Measurements from ENCODE around the gene PNPLA3.

The PNPLA3 gene

DNA sequence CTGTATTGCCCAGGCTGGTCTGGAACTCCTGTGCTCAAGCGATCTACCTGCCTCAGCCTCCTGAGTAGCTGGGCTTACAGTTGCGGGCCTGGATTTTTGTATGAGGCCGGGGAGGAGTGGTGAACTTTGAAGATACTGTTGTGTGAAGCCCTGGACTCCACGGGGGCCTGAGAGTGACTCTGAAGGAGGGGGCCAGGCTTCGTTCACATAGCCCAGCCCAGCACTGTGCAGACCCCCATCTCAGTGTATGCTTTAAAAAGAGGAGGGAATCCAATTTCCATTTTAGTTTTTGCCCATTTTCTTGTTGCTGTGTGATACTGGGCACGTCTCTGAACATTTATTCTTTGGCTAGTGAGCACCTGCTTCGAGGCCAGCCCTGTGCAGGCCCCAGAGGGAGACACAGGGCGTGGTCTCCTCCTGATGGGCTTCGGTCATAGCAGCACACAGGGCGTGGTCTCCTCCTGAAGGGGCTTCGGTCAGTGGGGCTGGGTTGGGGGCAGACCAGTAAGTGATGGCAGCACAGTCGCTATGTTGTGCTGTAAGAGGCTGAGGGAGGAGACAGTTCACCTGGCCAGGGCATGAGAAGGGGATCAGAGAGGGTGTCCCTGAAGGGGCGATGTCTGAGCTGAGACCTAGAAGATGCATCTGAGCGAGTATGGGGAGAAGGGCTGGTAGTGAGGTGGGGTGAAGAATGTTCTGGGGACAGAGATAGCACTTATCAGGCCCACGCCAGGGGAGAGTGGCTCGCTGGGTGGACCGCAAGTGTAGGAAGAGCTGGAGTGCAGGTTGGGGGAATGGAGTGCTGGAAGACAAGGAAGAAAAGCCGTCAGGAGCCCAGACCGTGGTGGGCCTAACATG is 45.6 kb downstream of the PNPLA3 start:
- TF ChIP-seq, protein P1, sequence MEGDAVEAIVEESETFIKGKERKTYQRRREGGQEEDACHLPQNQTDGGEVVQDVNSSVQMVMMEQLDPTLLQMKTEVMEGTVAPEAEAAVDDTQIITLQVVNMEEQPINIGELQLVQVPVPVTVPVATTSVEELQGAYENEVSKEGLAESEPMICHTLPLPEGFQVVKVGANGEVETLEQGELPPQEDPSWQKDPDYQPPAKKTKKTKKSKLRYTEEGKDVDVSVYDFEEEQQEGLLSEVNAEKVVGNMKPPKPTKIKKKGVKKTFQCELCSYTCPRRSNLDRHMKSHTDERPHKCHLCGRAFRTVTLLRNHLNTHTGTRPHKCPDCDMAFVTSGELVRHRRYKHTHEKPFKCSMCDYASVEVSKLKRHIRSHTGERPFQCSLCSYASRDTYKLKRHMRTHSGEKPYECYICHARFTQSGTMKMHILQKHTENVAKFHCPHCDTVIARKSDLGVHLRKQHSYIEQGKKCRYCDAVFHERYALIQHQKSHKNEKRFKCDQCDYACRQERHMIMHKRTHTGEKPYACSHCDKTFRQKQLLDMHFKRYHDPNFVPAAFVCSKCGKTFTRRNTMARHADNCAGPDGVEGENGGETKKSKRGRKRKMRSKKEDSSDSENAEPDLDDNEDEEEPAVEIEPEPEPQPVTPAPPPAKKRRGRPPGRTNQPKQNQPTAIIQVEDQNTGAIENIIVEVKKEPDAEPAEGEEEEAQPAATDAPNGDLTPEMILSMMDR (IDR thresholded peaks at IDR 0.05; ENCODE audit: low read depth, low read length), result no peak
- no peak for DNase-seq (ENCODE audit: extremely low read depth, low read depth)

DNA sequence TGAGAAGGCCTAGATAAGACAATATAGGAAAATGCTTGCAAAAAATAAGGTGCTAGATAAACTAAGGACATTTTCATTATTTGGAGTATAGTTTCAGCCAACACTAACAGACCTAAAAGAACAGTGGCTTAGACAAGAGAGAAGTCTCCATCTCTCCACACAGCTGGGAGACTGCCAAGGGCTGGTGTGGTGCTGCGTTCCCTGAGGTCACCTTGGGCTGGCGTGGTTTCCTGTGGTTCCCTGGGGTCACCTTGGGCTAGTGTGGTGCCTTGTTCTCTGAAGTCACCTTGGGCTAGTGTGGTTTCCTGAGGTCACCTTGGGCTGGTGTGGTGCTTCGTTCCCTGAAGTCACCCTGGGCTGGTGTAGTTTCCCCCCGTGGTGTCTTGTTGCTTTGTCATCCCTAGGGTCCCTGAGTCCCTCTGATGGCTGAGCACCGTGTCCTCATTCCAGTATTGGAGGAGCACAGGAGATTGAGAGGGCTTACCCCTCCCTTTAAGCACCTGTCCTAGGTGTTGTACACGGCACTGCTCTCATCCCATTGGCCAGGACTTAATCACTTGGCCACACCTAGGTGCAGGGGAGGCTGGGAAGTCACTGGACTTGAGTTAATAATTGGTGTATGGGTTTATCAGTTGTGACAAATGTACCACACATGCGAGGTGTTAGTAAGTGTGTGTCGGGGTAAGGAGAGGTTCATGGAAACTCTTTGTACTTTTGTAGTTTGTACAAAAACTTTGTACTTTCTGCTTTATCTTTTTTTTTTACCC is 46.6 kb downstream of the PNPLA3 start:
- TF ChIP-seq, protein P1 (IDR thresholded peaks at IDR 0.05; ENCODE audit: low read depth, low read length), result no peak
- no peak for DNase-seq (ENCODE audit: extremely low read depth, low read depth)

DNA sequence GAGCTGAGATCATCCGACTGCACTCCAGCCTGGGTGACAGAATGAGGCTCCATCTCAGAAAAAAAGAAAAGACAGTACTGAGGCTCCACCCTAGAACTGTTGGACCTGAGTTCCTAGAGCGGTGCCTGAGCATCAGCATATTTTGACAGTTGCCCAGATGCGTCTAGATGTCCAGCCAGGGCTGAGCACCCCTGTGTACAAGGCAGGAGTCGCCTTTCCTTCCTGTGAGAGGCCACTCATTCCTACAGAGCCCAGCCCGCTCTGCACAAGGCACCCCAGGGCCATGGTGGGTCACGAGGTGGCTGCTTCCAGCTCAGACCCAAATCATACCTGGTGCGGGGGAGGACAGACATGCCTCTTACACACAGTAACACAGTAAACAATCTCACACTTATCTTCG is 47.5 kb downstream of the PNPLA3 start:
- no peak for DNase-seq (ENCODE audit: extremely low read depth, low read depth)
- TF ChIP-seq, protein P1 (IDR thresholded peaks at IDR 0.05; ENCODE audit: low read depth, low read length), result no peak

DNA sequence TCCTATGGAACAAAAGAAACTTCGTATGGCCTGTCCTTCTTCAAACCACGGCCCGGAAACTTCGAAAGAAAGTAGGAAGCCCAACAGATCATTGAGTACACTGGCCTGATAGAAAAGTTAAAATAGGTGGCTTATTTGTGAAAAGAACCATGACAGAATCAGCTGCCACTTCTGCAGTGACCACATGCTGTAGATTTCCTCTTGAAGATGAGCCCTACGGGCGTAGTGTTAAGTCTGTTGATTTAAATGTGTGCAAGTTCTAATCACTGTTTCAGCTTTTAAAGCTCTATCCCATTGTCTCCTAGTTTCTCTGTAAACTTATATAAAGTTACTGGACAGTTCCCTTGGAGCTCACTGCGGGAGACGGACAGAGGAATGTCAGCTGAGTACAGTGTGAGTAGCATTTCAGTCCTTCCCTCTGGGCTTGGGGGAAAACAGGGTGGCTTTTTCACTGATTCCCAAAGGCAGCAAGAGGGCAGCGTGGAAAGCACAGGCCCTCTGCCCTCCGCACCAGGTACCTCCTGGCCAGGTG is 49.4 kb downstream of the PNPLA3 start:
- TF ChIP-seq, protein P1 (IDR thresholded peaks at IDR 0.05; ENCODE audit: low read depth, low read length), result no peak
- no peak for DNase-seq (ENCODE audit: extremely low read depth, low read depth)

DNA sequence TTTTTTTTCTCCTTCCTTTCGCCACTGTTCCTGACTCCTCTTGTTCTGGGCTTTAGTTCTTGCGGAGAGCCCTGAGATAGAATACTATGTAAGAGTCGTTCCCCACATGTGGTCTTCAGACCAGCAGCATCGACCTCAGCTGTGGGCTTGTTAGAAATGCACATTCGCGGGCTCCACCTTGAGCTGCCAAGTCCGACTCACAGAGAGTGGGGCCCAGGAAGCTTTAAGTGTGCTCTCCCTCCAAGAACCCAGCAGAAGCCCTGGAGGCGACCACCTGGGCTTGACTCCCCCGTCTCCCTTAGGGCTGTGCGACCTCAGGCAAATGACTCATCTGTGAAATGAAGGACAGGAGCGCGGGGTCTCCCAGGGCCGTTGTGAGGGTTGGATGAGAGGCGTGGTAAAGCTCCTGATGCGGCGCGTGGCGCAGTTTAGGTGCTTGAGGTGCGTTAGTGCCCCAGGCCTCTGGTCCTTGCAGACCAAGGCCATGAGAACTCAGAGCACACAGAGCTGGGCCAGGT is 50.5 kb downstream of the PNPLA3 start:
- DNase-seq (ENCODE audit: extremely low read depth, low read depth), result no peak
- TF ChIP-seq, protein P1 (IDR thresholded peaks at IDR 0.05; ENCODE audit: low read depth, low read length), result no peak

DNA sequence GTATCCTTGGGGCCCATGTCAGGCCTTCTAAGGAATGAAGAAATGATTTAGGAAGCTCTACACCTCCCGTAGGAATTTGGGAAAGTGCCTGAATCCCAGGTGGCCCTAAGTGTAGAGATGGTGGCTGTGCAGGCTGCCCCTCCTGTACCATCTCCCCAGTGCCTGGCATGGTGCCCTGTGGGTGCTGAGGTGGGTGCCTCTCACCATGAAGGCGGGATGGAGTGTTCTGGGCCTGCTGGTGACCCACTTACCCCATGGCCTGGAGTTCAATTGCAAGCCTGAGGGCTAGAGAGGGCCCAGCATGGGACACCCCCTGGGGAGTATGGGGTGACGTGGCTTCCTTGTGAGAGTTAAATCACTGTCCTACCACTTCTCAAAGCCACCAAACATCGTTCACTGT is 51.4 kb downstream of the PNPLA3 start:
- TF ChIP-seq, protein P1 (IDR thresholded peaks at IDR 0.05; ENCODE audit: low read depth, low read length), result no peak
- DNase-seq (ENCODE audit: extremely low read depth, low read depth), result no peak
